Endothelial cell of umbilical vein (primary cell): ENCODE measurements around the gene SFRP2. TPM values are rescaled to one million over a fixed set of nuclear protein-coding genes. Genes with fewer than 3 reads are reported as not detected.

Source experiments
- BruUV-seq: library from RNA; stranded (reverse); fragments of 400-500 nt; replicated peaks from 2 replicates; lab custom pipeline; 2021; lab: Mats Ljungman, UMichigan
- CTCF ChIA-PET: fragments of 300-600, 350-600 bp; sonication (Branson Sonifier 250); formaldehyde crosslinking; loops from one replicate; lab custom pipeline; 2021; ENCODE audit warnings: antibody characterized with exemption, inconsistent platforms; lab: Charles Lee
- POLR2A ChIA-PET: fragments of 300-600, 350-600 bp; sonication (Branson Sonifier 250); formaldehyde crosslinking; loops from one replicate; lab custom pipeline; 2021; ENCODE audit warnings: antibody characterized with exemption, inconsistent platforms; lab: Charles Lee
- DNase-seq: peaks from one replicate; pipeline ENCODE4 v3.0.0-alpha.2; 2011; ENCODE audit warnings: low read depth, low spot score
- FAIRE-seq: peaks from 2 replicates; lab custom pipeline; 2011; peaks lifted over from hg19 to GRCh38; lab: Jason Lieb, UNC
- H2AFZ ChIP-seq: 2 replicates; pipeline ENCODE4 v1.6.0; 2012; ENCODE audit warnings: low read depth, low read length, control low read depth, inconsistent platforms
- H3K27ac ChIP-seq: 2 replicates; pipeline ENCODE4 v1.5.1; 2011; ENCODE audit warnings: low read depth, mild to moderate bottlenecking, control low read depth, low read length, moderate library complexity; ENCODE audit not compliant: insufficient read depth
- H3K27me3 ChIP-seq, 2 experiments: 2 replicates each; pipeline versions ENCODE4 v1.6.0 to v1.6.1; 2011; ENCODE audit warnings: low read length in 2 of 2, mixed read lengths in 1 of 2; ENCODE audit not compliant: control insufficient read depth in 2 of 2, insufficient read depth in 2 of 2
- H3K36me3 ChIP-seq, 2 experiments: 2 replicates in 1 of 2; 3 replicates in 1 of 2; pipeline ENCODE4 v1.5.1; 2011; ENCODE audit warnings: low read length in 2 of 2, mild to moderate bottlenecking in 1 of 2, moderate library complexity in 1 of 2; ENCODE audit not compliant: control insufficient read depth in 2 of 2, insufficient read depth in 2 of 2; ENCODE audit errors: extremely low read depth in 1 of 2
- H3K4me1 ChIP-seq: 3 replicates; pipeline ENCODE4 v1.5.1; 2011; ENCODE audit warnings: mild to moderate bottlenecking, low read length; ENCODE audit not compliant: control insufficient read depth, insufficient read depth; ENCODE audit errors: extremely low read depth
- H3K4me2 ChIP-seq: 2 replicates; pipeline ENCODE4 v1.6.1; 2011; ENCODE audit warnings: low read length, control low read depth, mixed read lengths; ENCODE audit not compliant: insufficient read depth
- H3K4me3 ChIP-seq, 3 experiments: fragments of 200-600 bp in 1 of 3; sonication (generic), shearing (Covaris generic) in 1 of 3; replicated peaks in 1 of 3; 2 replicates each; pipeline ENCODE4 v1.5.1; 2011 to 2016; ENCODE audit warnings: control low read depth in 3 of 3, low read length in 3 of 3, mild to moderate bottlenecking in 2 of 3, inconsistent platforms in 1 of 3, low read depth in 1 of 3, moderate library complexity in 1 of 3; ENCODE audit not compliant: insufficient read depth in 1 of 3
- H3K79me2 ChIP-seq: 2 replicates; pipeline ENCODE4 v1.6.0; 2012; ENCODE audit warnings: low read length, inconsistent platforms; ENCODE audit not compliant: control insufficient read depth, insufficient read depth
- H3K9ac ChIP-seq: replicated peaks from 2 replicates; pipeline ENCODE3; 2011; ENCODE audit warnings: low read length, control low read depth; ENCODE audit not compliant: insufficient read depth; ENCODE audit errors: extremely low read depth
- H3K9me1 ChIP-seq: replicated peaks from 3 replicates; pipeline ENCODE4 v1.6.0; 2011; ENCODE audit warnings: mild to moderate bottlenecking, low read length; ENCODE audit not compliant: control insufficient read depth, insufficient read depth; ENCODE audit errors: extremely low read depth
- H3K9me3 ChIP-seq: replicated peaks from 2 replicates; pipeline ENCODE4 v1.5.1; 2012; ENCODE audit warnings: low read length, inconsistent platforms; ENCODE audit not compliant: control insufficient read depth, insufficient read depth
- H4K20me1 ChIP-seq: replicated peaks from 2 replicates; pipeline ENCODE3; 2011; ENCODE audit warnings: mild to moderate bottlenecking, low read length; ENCODE audit not compliant: control insufficient read depth, insufficient read depth; ENCODE audit errors: extremely low read depth
- CTCF ChIP-seq, 2 donors: IDR thresholded peaks; 1 replicate in 1 of 2; 2 replicates in 1 of 2; pipeline ENCODE4 v1.5.1; 2011; ENCODE audit warnings: low read length in 2 of 2, mild to moderate bottlenecking in 2 of 2, moderate library complexity in 2 of 2, control low read depth in 1 of 2, inconsistent platforms in 1 of 2, low read depth in 1 of 2; ENCODE audit not compliant: insufficient read depth in 1 of 2; ENCODE audit errors: extremely low read depth in 1 of 2
- EZH2 ChIP-seq: IDR thresholded peaks from 2 replicates; pipeline ENCODE4 v1.6.1; 2012; ENCODE audit warnings: borderline replicate concordance, low read depth, mild to moderate bottlenecking, moderate library complexity, low read length, inconsistent platforms; ENCODE audit not compliant: severe bottlenecking
- FOS ChIP-seq: IDR thresholded peaks from 2 replicates; pipeline ENCODE4 v1.6.1; 2011; ENCODE audit warnings: mild to moderate bottlenecking, low read length, moderate library complexity, borderline replicate concordance; ENCODE audit not compliant: insufficient read depth
- GATA2 ChIP-seq: IDR thresholded peaks from 2 replicates; pipeline ENCODE4 v1.7.0; 2011; ENCODE audit warnings: low read depth, mild to moderate bottlenecking, moderate library complexity, mixed read lengths, low read length; ENCODE audit not compliant: insufficient read length, insufficient read depth
- JUN ChIP-seq: IDR thresholded peaks from 2 replicates; pipeline ENCODE4 v1.6.1; 2011; ENCODE audit warnings: borderline replicate concordance, low read depth; ENCODE audit not compliant: insufficient read length, insufficient read depth
- MAX ChIP-seq: IDR thresholded peaks from 2 replicates; pipeline ENCODE4 v1.6.1; 2011; ENCODE audit not compliant: insufficient read depth, insufficient read length
- MYC ChIP-seq: IDR thresholded peaks from one replicate; pipeline ENCODE4 v1.6.1; 2011; ENCODE audit warnings: mild to moderate bottlenecking, low read depth, low read length
- POLR2A ChIP-seq: IDR thresholded peaks from 2 replicates; pipeline ENCODE4 v1.6.1; 2012; ENCODE audit warnings: low read depth, mild to moderate bottlenecking, control low read depth, low read length
- POLR2AphosphoS5 ChIP-seq: IDR thresholded peaks from 2 replicates; pipeline ENCODE4 v1.6.1; 2012; ENCODE audit warnings: low read depth, mild to moderate bottlenecking, control low read depth, low read length, moderate library complexity; ENCODE audit not compliant: insufficient read depth
- dilution Hi-C: fragments of 300-500 bp; cut with MboI; formaldehyde crosslinking; loops from one replicate; pipeline ENCODE4 v1.15.0; 2019; ENCODE audit warnings: low sequenced_read_pairs; ENCODE audit not compliant: extremely low pct_ligation_motif_present
- intact Hi-C: fragments of 100-400 bp; cut with micrococcal nuclease; formaldehyde crosslinking; loops from one replicate; pipeline ENCODE4 v1.10.0; 2022
- polyA plus RNA-seq, 4 experiments: library from polyadenylated mRNA; depleted of rRNA in 3 of 4; stranded (reverse) in 3 of 4; unstranded in 1 of 4; fragments of >200 nt; gene quantifications; 2 replicates each; pipeline versions ENCODE4 v1.2.1 to v1.2.3, GENCODE V29; 2011 to 2012; ENCODE audit warnings: missing spikeins in 1 of 4
- total RNA-seq: library from RNA; stranded (reverse); gene quantifications from 2 replicates; pipeline ENCODE4 v1.2.3, GENCODE V29; 2021

Gene SFRP2
- total and polyA plus RNA-seq, 2 donors (not counting 3 experiments of a cell fraction or from before 2014, with no cell fraction given), result 0.04 TPM; not detected in 1

GRCh38 chr4:153804722-153805121, 15.8 kb upstream of the SFRP2 start:
- H3K9me3 ChIP-seq, result no peaks in the 10 kb centered on the region
- no peak for FAIRE-seq
- DNase-seq, result no peak
- no TSS peak for BruUV-seq
- no peaks in the 10 kb centered on the region for H3K36me3 ChIP-seq
- POLR2A ChIA-PET, result no interaction called here
- H4K20me1 ChIP-seq, result no peaks in the 10 kb centered on the region
- H3K9me1 ChIP-seq, result no peaks in the 10 kb centered on the region
- no peak overlapping the region for H3K4me3 ChIP-seq
- H3K4me1 ChIP-seq, result no peaks in the 10 kb centered on the region
- no peaks in the 10 kb centered on the region for H3K27me3 ChIP-seq
- H2AFZ ChIP-seq, result no peak overlapping the region
- H3K4me2 ChIP-seq, result no peak overlapping the region
- intact Hi-C loops, result no loop called here
- H3K9ac ChIP-seq, result no peak overlapping the region
- TF ChIP-seq MYC, result no peak
- no peak for TF ChIP-seq JUN
- no peak for TF ChIP-seq GATA2
- TF ChIP-seq POLR2AphosphoS5, result no peak
- TF ChIP-seq CTCF (IDR thresholded peaks at IDR 0.05; ENCODE audit: extremely low read depth in 1 of 2, insufficient read depth in 1 of 2, low read depth in 1 of 2, low read length in 2 of 2), result no peak
- TF ChIP-seq MAX, result no peak
- TF ChIP-seq EZH2, result no peak
- no peak for TF ChIP-seq POLR2A
- no peak for TF ChIP-seq FOS
- no peak overlapping the region for H3K27ac ChIP-seq
- dilution Hi-C loops, result no loop called here
- no peaks in the 10 kb centered on the region for H3K79me2 ChIP-seq
- CTCF ChIA-PET, result no interaction called here
